Heart right ventricle (tissue), 16 donors: ENCODE results near the gene RIPK1. TPM values are rescaled to one million over a fixed set of nuclear protein-coding genes. Genes with fewer than 3 reads are reported as not detected.

ENCODE experiments used
- ATAC-seq, 8 donors: fragments of 200-7000 bp; cut with Tn5 transposase; one replicate each; pipeline ENCODE4 v1.9.1; 2020; ENCODE audit warnings: mild to moderate bottlenecking in 8 of 8, moderate library complexity in 8 of 8, moderate number of reproducible peaks in 1 of 8
- DNase-seq, 2 donors: peaks; one replicate each; pipeline ENCODE4 v3.0.0-alpha.2; 2020
- H3K27ac ChIP-seq, 10 donors: fragments of 200-600 bp; sonication (generic) in 2 of 10; one replicate each; pipeline versions ENCODE4 v1.5.0 to v1.8.0; 2020 to 2022; ENCODE audit warnings: mild to moderate bottlenecking in 3 of 10
- H3K27me3 ChIP-seq, 7 donors: fragments of 200-600 bp; one replicate each; pipeline ENCODE4 v1.8.0; 2021 to 2022; ENCODE audit warnings: mild to moderate bottlenecking in 2 of 7
- H3K36me3 ChIP-seq, 9 donors: fragments of 200-600 bp; sonication (generic) in 1 of 9; one replicate each; pipeline versions ENCODE4 v1.5.0 to v1.8.0; 2020 to 2022; ENCODE audit warnings: mild to moderate bottlenecking in 2 of 9
- H3K4me1 ChIP-seq, 9 donors: fragments of 200-600 bp; sonication (generic) in 1 of 9; one replicate each; pipeline versions ENCODE4 v1.5.0 to v1.8.0; 2020 to 2022; ENCODE audit warnings: mild to moderate bottlenecking in 4 of 9
- H3K4me3 ChIP-seq, 10 donors: fragments of 200-600 bp; sonication (generic) in 2 of 10; one replicate each; pipeline versions ENCODE4 v1.5.0 to v1.8.0; 2020 to 2022; ENCODE audit warnings: mild to moderate bottlenecking in 7 of 10, moderate library complexity in 2 of 10
- H3K9me3 ChIP-seq, 11 donors: fragments of 200-600 bp in 10 of 11; sonication (generic) in 2 of 11; one replicate each; pipeline versions ENCODE4 v1.5.0 to v1.8.0; 2013 to 2022; ENCODE audit warnings: mild to moderate bottlenecking in 2 of 11, control low read depth in 1 of 11, moderate library complexity in 1 of 11
- WGBS, 2 donors: extraction: QIAGEN DNeasy Blood & Tissue Kit; methylation state at CpG; one replicate each; pipeline ENCODE4 v1.1.7; 2013; ENCODE audit warnings: inconsistent platforms in 1 of 2; 5-methylcytosine and 5-hydroxymethylcytosine counted together
- intact Hi-C, 10 donors: fragments of 100-400 bp; cut with DNase I; formaldehyde crosslinking; loops; one replicate each; pipeline versions ENCODE4 v1.11.1 to v1.14.2; 2022
- polyA plus RNA-seq, 2 donors: library from polyadenylated mRNA; stranded (reverse); fragments of 200-250 nt; gene quantifications; one replicate each; pipeline ENCODE4 v1.2.3, GENCODE V29; 2013
- total RNA-seq, 10 donors: library from RNA; stranded (reverse); fragmentation: NEBNext Ultra II Directional in 3 of 10; extraction: Animal tissue kit (Norgen Biotek cat#: 25700) in 3 of 10; gene quantifications; one replicate each; pipeline versions ENCODE4 v1.2.1 to v1.2.4, GENCODE V29; 2021 to 2023
- TF ChIP-seq, protein P1 (sequence below), 9 donors: fragments of 200-600 bp; sonication (generic) in 2 of 9; IDR thresholded peaks; one replicate each; pipeline versions ENCODE4 v1.5.0 to v1.8.0; 2021 to 2022; ENCODE audit warnings: antibody characterized with exemption in 9 of 9, mild to moderate bottlenecking in 5 of 9, moderate library complexity in 1 of 9
- donor health status: Arrhythmogenic right ventricular cardiomyopathy.
- donor health status: ischemic (EF 13 %, LVEDD 7.1; RV severe dilation, severe dysfunction).
- donor health status: healthy with polysubstance abuse.
- donor health status: DM: no; HTN: yes; CAD: no.
- donor health status: DM: no; HTN: no; CAD: no.
- donor health status: ischemic (EF 25% LVEDD 6.9; RV normal size, moderate dysfunction).
- donor health status: ischemic (EF 25% LVEDD 5.7; RV mildly dilated, moderate dysfunction).
- donor health status: healthy.
- donor health status: DM: yes; HTN: yes; CAD: no.
- donor health status: Ischemic cardiomyopathy.
- donor health status: ischemic (EF 35%, LVEDD 5.7; RV mildly dilated, moderate dysfunction).
- donor health status: nonischemic (EF 11% LVEDD 7.7; RV severe dilation, severe dysfunction).
- donor health status: DM: yes; HTN: yes; CAD: no.
- donor health status: PGD.
- donor health status: ischemic (EF 29% LVEDD 5.4; RV normal size, mild dysfunction).
- donor health status: nonischemic (EF 23%, LVEDD 6.1; RV moderate dilation, normal function).

The RIPK1 gene
- total and polyA plus RNA-seq, 12 donors = 5.1 to 12.9 (median 6.4) TPM

DNA sequence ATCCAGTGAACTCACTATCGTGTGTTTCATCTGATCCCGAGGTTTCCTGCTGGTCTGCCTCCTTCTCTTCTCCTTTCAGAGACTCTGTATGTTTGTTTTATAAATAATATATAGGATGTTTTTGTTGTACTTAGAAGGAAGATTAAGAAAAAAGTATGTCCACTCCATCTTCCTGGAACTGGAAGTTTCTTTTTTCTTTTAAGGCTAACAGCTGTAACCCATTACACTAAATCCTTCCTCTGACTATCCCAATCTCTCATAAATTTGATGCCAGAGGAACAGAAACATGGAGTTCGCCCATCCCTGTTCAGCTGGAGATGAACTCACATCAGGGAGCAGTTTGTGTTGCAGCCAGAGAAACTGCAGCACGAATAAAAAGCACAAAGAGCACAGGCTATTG lies 20.7 kb downstream of the RIPK1 start:
- Histone ChIP-seq H3K27me3 (no peaks in the 10 kb centered on the region), H3K4me3 (no peak overlapping the region), H3K9me3 (no peaks in the 10 kb centered on the region), H3K4me1 (peaks cover 0 to 15% (median 0%) of the 10 kb centered on the region in 9 donors), H3K27ac (peak overlapping the region in 4 of 10 donors; percentile 8 to 65 (median 27)), H3K36me3 (peaks cover 0 to 70% (median 34%) of the 10 kb centered on the region in 9 donors)
- TF ChIP-seq, protein P1, sequence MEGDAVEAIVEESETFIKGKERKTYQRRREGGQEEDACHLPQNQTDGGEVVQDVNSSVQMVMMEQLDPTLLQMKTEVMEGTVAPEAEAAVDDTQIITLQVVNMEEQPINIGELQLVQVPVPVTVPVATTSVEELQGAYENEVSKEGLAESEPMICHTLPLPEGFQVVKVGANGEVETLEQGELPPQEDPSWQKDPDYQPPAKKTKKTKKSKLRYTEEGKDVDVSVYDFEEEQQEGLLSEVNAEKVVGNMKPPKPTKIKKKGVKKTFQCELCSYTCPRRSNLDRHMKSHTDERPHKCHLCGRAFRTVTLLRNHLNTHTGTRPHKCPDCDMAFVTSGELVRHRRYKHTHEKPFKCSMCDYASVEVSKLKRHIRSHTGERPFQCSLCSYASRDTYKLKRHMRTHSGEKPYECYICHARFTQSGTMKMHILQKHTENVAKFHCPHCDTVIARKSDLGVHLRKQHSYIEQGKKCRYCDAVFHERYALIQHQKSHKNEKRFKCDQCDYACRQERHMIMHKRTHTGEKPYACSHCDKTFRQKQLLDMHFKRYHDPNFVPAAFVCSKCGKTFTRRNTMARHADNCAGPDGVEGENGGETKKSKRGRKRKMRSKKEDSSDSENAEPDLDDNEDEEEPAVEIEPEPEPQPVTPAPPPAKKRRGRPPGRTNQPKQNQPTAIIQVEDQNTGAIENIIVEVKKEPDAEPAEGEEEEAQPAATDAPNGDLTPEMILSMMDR (IDR thresholded peaks at IDR 0.05) = no peak
- ATAC-seq = peak in 6 of 8 donors; percentile 11 to 88 (median 56)
- intact Hi-C loops = no loop called here
- 63 to 67% methylated on average over 4 of the region's 4 CpGs for WGBS, 2 donors
- no peak for DNase-seq

GRCh38 chr6:3090013-3090412 lies 21.7 kb downstream of the RIPK1 start:
- intact Hi-C loops = no loop called here
- 84 to 95% methylated on average over 4 of the region's 4 CpGs for WGBS, 2 donors
- ATAC-seq (no peak), DNase-seq (no peak)
- Histone ChIP-seq H3K27ac (peak overlapping the region in 1 of 10 donors; percentile 1), H3K36me3 (peaks cover 0 to 70% (median 31%) of the 10 kb centered on the region in 9 donors), H3K9me3 (no peaks in the 10 kb centered on the region), H3K4me1 (peaks cover 0 to 12% (median 0%) of the 10 kb centered on the region in 9 donors), H3K27me3 (no peaks in the 10 kb centered on the region), H3K4me3 (no peak overlapping the region)
- TF ChIP-seq, protein P1 (IDR thresholded peaks at IDR 0.05) = no peak

- Histone ChIP-seq H3K9me3 (no peaks in the 10 kb centered on the region), H3K27ac (no peak overlapping the region), H3K4me1 (peaks cover 0 to under 1% (median 0%) of the 10 kb centered on the region in 9 donors), H3K4me3 (no peak overlapping the region), H3K36me3 (peaks cover 0 to 70% (median 29%) of the 10 kb centered on the region in 9 donors), H3K27me3 (no peaks in the 10 kb centered on the region)
- ATAC-seq (no peak), DNase-seq (no peak)
- WGBS, 2 donors = 94 to 96% methylated on average over 2 of the region's 2 CpGs
- intact Hi-C loops = no loop called here
- TF ChIP-seq, protein P1 (IDR thresholded peaks at IDR 0.05) = no peak
Observed at GRCh38 chr6:3094815-3095214, 26.5 kb downstream of the RIPK1 start.

DNA sequence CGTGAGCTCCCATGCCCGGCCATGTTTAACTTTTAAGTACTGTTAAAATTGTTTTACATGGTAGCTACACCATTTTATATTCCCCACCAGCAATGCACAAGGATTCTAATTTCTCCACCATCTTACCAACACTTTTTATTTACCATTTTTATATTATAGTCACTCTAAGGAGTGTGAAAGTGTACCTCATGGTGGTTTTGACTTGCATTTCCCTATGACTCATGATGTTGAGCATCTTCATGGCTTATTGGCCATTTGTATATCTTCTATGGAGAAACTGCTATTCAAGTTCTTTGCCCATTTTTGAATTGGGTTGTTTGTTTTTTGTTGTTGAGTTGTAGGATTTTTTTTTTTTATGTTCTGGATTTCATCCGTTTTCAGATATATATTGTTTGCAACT lies 34.6 kb downstream of the RIPK1 start:
- Histone ChIP-seq H3K4me3 (no peak overlapping the region), H3K36me3 (peaks cover 0 to 100% (median 45%) of the 10 kb centered on the region in 9 donors), H3K27ac (no peak overlapping the region), H3K4me1 (no peaks in the 10 kb centered on the region), H3K9me3 (no peaks in the 10 kb centered on the region), H3K27me3 (no peaks in the 10 kb centered on the region)
- DNase-seq (no peak), ATAC-seq (no peak)
- intact Hi-C loops = no loop called here
- TF ChIP-seq, protein P1 (IDR thresholded peaks at IDR 0.05) = no peak
- 93 to 98% methylated on average over 3 of the region's 3 CpGs for WGBS, 2 donors
